ENCODE results near the gene TRPM6. TPM values are rescaled to one million over a fixed set of nuclear protein-coding genes. Genes with fewer than 3 reads are reported as not detected.
"Not testable (repeated sequence)": the region's sequence is repeated elsewhere in the genome, so short reads cannot be mapped to it uniquely, and the experiment has no call there.

The TRPM6 gene, protein sequence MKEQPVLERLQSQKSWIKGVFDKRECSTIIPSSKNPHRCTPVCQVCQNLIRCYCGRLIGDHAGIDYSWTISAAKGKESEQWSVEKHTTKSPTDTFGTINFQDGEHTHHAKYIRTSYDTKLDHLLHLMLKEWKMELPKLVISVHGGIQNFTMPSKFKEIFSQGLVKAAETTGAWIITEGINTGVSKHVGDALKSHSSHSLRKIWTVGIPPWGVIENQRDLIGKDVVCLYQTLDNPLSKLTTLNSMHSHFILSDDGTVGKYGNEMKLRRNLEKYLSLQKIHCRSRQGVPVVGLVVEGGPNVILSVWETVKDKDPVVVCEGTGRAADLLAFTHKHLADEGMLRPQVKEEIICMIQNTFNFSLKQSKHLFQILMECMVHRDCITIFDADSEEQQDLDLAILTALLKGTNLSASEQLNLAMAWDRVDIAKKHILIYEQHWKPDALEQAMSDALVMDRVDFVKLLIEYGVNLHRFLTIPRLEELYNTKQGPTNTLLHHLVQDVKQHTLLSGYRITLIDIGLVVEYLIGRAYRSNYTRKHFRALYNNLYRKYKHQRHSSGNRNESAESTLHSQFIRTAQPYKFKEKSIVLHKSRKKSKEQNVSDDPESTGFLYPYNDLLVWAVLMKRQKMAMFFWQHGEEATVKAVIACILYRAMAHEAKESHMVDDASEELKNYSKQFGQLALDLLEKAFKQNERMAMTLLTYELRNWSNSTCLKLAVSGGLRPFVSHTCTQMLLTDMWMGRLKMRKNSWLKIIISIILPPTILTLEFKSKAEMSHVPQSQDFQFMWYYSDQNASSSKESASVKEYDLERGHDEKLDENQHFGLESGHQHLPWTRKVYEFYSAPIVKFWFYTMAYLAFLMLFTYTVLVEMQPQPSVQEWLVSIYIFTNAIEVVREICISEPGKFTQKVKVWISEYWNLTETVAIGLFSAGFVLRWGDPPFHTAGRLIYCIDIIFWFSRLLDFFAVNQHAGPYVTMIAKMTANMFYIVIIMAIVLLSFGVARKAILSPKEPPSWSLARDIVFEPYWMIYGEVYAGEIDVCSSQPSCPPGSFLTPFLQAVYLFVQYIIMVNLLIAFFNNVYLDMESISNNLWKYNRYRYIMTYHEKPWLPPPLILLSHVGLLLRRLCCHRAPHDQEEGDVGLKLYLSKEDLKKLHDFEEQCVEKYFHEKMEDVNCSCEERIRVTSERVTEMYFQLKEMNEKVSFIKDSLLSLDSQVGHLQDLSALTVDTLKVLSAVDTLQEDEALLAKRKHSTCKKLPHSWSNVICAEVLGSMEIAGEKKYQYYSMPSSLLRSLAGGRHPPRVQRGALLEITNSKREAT (N-terminal part only)
- polyA plus RNA-seq (2012; ENCODE audit: insufficient read depth, insufficient read length), result 0.14 TPM

DNA sequence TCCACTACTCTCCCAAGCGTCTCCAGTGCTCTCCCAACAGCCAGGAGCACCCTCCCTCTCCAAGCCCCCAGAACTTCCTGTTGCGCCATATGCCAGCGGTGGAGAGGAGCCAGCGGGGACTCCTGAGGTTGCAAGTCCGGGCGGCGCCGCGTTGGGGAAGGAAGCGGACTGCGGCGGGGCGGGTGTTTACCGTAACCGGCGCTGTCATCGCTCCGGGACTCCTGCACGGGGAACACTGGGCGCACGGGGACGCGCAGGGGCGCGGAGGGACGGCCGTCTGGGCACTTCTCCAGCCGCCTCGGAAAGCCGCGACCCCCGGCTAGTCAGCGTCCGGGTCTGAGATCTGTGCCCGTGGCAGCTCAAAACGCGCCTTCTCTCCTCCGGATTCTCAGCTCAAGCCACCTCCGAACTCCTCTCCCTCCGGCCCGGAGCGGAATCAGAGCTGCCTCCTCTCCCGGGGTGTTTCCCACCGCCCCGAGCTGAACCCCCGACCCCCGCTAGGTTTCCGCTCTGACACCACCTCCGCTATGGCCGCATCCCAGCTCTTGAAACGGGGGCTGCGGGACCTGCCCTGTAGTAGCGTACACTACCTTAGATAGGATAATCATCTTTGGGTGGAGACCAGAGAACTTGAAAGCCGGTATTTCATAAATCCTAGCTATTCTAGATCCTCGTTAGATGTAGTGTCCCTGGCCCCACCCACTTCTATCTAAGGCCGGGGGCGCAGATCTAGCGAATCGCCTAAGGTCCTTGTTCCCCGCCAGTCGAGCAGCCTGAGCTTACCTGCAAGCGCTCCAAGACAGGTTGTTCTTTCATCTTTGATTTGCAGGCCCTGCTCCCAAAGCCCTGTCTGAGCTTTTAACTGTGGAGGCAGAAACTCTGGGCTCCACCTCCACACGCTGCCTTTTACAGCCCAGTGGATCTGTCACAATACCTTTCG, at the start of gene TRPM6:
TSS of gene TRPM6 (minus strand) at position 881 of the 940 bp plus-strand sequence. CDS start at position 816, 65 bp downstream.
- peak within 1 kb of the TSS; percentile 32 for H3K4me3 ChIP-seq (ENCODE audit: low read length)
- DNase-seq (ENCODE audit: low read depth, low spot score), result peak; percentile 12

- H3K4me3 ChIP-seq (ENCODE audit: low read length), result no peak overlapping the region
- DNase-seq (ENCODE audit: low read depth, low spot score), result no peak
Measured at GRCh38 chr9:74935008-74935407, 47.3 kb upstream of the TRPM6 start.

DNA sequence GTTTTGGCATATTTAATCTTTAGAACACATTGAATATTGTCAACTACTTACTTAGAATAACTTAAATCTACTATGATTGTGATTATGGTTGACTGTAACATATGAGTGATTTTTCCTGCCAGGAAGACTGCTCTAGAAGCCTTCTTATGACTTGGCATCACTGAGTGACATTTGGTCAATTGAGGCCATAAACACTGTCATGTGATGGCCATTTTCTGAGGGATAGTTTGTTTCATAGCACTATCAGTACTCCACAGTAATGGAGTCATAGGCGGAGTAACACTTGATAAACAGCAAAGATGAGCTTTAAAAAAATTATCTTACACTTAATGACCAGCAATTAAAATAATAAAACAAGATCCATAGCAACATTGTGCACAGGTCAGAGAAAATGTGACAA, 34.0 kb upstream of the TRPM6 start:
- no peak for DNase-seq (ENCODE audit: low read depth, low spot score)
- H3K4me3 ChIP-seq (ENCODE audit: low read length), result no peak overlapping the region

GRCh38 chr9:74920944-74921626, 33.4 kb upstream of the TRPM6 start:
- H3K4me3 ChIP-seq (ENCODE audit: low read length), result no peak overlapping the region
- no peak for DNase-seq (ENCODE audit: low read depth, low spot score)

GRCh38 chr9:74910036-74910435, 22.3 kb upstream of the TRPM6 start:
- no peak for DNase-seq (ENCODE audit: low read depth, low spot score)
- no peak overlapping the region for H3K4me3 ChIP-seq (ENCODE audit: low read length)

DNA sequence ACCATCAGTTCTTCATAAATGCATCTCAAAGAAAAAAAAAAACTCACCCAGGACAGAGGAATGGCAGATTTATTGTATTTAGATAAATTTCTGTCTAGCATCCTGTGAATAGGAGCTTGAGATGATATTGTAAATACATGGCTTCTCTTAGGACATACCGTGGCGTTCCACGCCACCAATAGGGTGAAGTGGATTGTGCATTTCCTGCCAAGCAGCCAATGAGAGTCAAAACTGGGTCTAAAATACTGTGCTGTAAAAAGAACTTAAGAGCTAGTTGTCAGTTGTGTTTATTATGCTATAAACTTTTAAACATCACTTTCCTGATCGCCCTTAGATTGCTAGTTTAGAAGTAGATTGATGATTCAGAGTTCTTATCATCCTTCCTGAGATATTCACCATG, 20.9 kb upstream of the TRPM6 start:
- no peak for DNase-seq (ENCODE audit: low read depth, low spot score)
- no peak overlapping the region for H3K4me3 ChIP-seq (ENCODE audit: low read length)

- H3K4me3 ChIP-seq (ENCODE audit: low read length), result no peak overlapping the region
- no peak for DNase-seq (ENCODE audit: low read depth, low spot score)
Measured at GRCh38 chr9:74907085-74907484, 19.4 kb upstream of the TRPM6 start.

- no peak for DNase-seq (ENCODE audit: low read depth, low spot score)
- no peak overlapping the region for H3K4me3 ChIP-seq (ENCODE audit: low read length)
Measured at GRCh38 chr9:74901001-74901400, 13.3 kb upstream of the TRPM6 start.

- DNase-seq (ENCODE audit: low read depth, low spot score); H3K4me3 ChIP-seq (ENCODE audit: low read length): not testable (repeated sequence)
Measured at GRCh38 chr9:74888449-74888848, 728 bp upstream of the TRPM6 start.

DNA sequence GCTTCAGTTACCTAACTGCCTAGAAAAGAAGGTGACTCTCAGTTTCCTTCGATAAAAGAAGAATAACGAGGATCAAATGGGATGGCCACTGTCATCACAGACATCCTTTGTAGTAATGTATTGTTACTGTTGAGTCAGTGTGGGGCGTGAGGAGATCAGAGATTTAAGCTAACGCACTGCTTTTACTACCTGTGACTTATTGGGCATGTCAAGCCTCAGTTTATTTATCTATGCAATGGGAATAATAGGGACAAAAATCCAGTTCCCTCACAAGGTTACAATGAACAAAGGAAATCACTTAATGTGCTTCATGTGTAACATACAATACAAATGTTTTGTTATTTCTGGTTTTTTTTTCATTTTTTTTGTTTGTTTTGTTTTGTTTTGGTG, 255 bp upstream of the TRPM6 start:
- no peak overlapping the region for H3K4me3 ChIP-seq (ENCODE audit: low read length)
- no peak for DNase-seq (ENCODE audit: low read depth, low spot score)

DNA sequence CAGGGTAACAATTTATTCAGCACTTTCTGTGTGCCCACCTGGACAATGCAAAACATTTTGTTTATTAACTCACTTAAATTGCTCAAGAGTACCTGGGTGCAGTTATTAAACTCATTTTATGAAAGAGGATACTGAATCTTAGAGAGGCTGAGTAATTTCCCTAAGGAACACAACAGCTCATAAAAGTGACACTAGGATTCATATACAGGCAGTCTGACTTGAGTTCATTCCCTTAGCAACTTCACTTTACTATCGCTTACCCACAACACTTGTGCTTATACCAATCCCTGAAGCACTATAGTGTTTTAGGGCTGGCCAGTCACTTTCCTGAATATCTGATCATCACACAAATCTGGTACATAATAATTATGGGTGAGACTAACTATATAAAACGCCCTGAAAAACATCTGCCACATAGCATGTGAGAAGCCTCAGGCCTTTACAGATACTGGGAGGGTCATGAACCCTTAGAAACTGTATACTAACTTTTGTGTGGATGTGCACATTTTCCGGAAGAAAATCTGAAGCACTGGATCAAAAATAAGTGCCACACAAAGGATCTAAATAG, 11.3 kb downstream of the TRPM6 start:
- H3K4me3 ChIP-seq (ENCODE audit: low read length), result no peak overlapping the region
- no peak for DNase-seq (ENCODE audit: low read depth, low spot score)

- DNase-seq (ENCODE audit: low read depth, low spot score), result no peak
- no peak overlapping the region for H3K4me3 ChIP-seq (ENCODE audit: low read length)
Measured at GRCh38 chr9:74875656-74876055, 12.1 kb downstream of the TRPM6 start.

- no peak overlapping the region for H3K4me3 ChIP-seq (ENCODE audit: low read length)
- no peak for DNase-seq (ENCODE audit: low read depth, low spot score)
Measured at GRCh38 chr9:74874220-74874619, 13.5 kb downstream of the TRPM6 start.

- H3K4me3 ChIP-seq (ENCODE audit: low read length), result no peak overlapping the region
- no peak for DNase-seq (ENCODE audit: low read depth, low spot score)
Measured at GRCh38 chr9:74872619-74873233, 15.0 kb downstream of the TRPM6 start.

GRCh38 chr9:74867483-74867882, 20.2 kb downstream of the TRPM6 start:
- no peak for DNase-seq (ENCODE audit: low read depth, low spot score)
- H3K4me3 ChIP-seq (ENCODE audit: low read length), result no peak overlapping the region

- DNase-seq (ENCODE audit: low read depth, low spot score), result no peak
- H3K4me3 ChIP-seq (ENCODE audit: low read length), result no peak overlapping the region
Measured at GRCh38 chr9:74865177-74865576, 22.5 kb downstream of the TRPM6 start.
